Liver (tissue), 9 donors: ENCODE measurements around the gene CELA1. TPM values are rescaled to one million over a fixed set of nuclear protein-coding genes. Genes with fewer than 3 reads are reported as not detected.

Experiments used
- DNase-seq: peaks from one replicate; pipeline ENCODE4 v3.0.0-alpha.2; 2017; ENCODE audit warnings: low spot score
- H3K27ac ChIP-seq, 2 donors: one replicate each; pipeline ENCODE4 v1.7.0; 2013; ENCODE audit warnings: inconsistent platforms in 2 of 2, low read length in 2 of 2, control low read depth in 1 of 2, low read depth in 1 of 2, mild to moderate bottlenecking in 1 of 2
- H3K27me3 ChIP-seq, 4 donors: one replicate each; pipeline versions ENCODE4 v1.6.1 to v1.7.0; 2013; ENCODE audit warnings: low read length in 3 of 4, inconsistent platforms in 1 of 4, mild to moderate bottlenecking in 1 of 4, moderate library complexity in 1 of 4; ENCODE audit not compliant: control insufficient read depth in 4 of 4, insufficient read depth in 4 of 4
- H3K36me3 ChIP-seq, 4 donors: one replicate each; pipeline versions ENCODE4 v1.6.1 to v1.7.0; 2013; ENCODE audit warnings: low read length in 3 of 4, mild to moderate bottlenecking in 3 of 4, low read depth in 1 of 4, moderate library complexity in 1 of 4; ENCODE audit not compliant: control insufficient read depth in 4 of 4, insufficient read depth in 3 of 4
- H3K4me1 ChIP-seq, 4 donors: one replicate each; pipeline versions ENCODE4 v1.6.1 to v1.7.0; 2013; ENCODE audit warnings: low read length in 3 of 4, mild to moderate bottlenecking in 3 of 4, moderate library complexity in 1 of 4; ENCODE audit not compliant: control insufficient read depth in 4 of 4, insufficient read depth in 4 of 4
- H3K4me3 ChIP-seq, 3 donors: one replicate each; pipeline versions ENCODE4 v1.6.1 to v1.7.0; 2013; ENCODE audit warnings: low read length in 3 of 3, control low read depth in 1 of 3, low read depth in 1 of 3, mild to moderate bottlenecking in 1 of 3
- H3K9ac ChIP-seq, 2 donors: one replicate each; pipeline ENCODE4 v1.7.0; 2013; ENCODE audit warnings: low read length in 2 of 2, mild to moderate bottlenecking in 2 of 2, moderate library complexity in 2 of 2, control low read depth in 1 of 2, low read depth in 1 of 2
- H3K9me3 ChIP-seq, 4 donors: one replicate each; pipeline versions ENCODE4 v1.6.1 to v1.7.0; 2013; ENCODE audit warnings: low read length in 3 of 4; ENCODE audit not compliant: control insufficient read depth in 4 of 4
- ATF3 ChIP-seq: IDR thresholded peaks from 2 replicates; pipeline ENCODE4 v1.6.1; 2016; ENCODE audit warnings: antibody characterized with exemption
- EGR1 ChIP-seq, 2 donors: IDR thresholded peaks; 2 replicates each; pipeline ENCODE4 v1.6.1; 2016 to 2018; ENCODE audit warnings: antibody characterized with exemption in 2 of 2, low read depth in 2 of 2
- FOXA1 ChIP-seq: IDR thresholded peaks from 2 replicates; pipeline ENCODE4 v1.6.1; 2016; ENCODE audit warnings: antibody characterized with exemption
- FOXA2 ChIP-seq: IDR thresholded peaks from 2 replicates; pipeline ENCODE4 v1.6.1; 2016; ENCODE audit warnings: antibody characterized with exemption
- GABPA ChIP-seq, 2 donors: IDR thresholded peaks in 1 of 2; conservative IDR thresholded peaks in 1 of 2; 2 replicates each; pipeline ENCODE4 v1.6.1; 2016; ENCODE audit warnings: antibody characterized with exemption in 2 of 2, mild to moderate bottlenecking in 1 of 2, moderate library complexity in 1 of 2
- HNF4A ChIP-seq, 2 donors: conservative IDR thresholded peaks; 2 replicates each; pipeline ENCODE4 v1.6.1; 2016; ENCODE audit warnings: antibody characterized with exemption in 2 of 2, mild to moderate bottlenecking in 2 of 2
- HNF4G ChIP-seq: IDR thresholded peaks from 2 replicates; pipeline ENCODE4 v1.6.1; 2016; ENCODE audit warnings: antibody characterized with exemption
- JUND ChIP-seq, 2 donors: IDR thresholded peaks; 2 replicates each; pipeline ENCODE4 v1.6.1; 2016; ENCODE audit warnings: antibody characterized with exemption in 2 of 2
- MAX ChIP-seq: IDR thresholded peaks from 2 replicates; pipeline ENCODE4 v1.6.1; 2016; ENCODE audit warnings: antibody characterized with exemption
- NR2F2 ChIP-seq: IDR thresholded peaks from 2 replicates; pipeline ENCODE4 v1.6.1; 2016; ENCODE audit warnings: antibody characterized with exemption
- RAD21 ChIP-seq, 2 donors: IDR thresholded peaks; 2 replicates each; pipeline ENCODE4 v1.6.1; 2016; ENCODE audit warnings: antibody characterized with exemption in 2 of 2, mild to moderate bottlenecking in 2 of 2
- REST ChIP-seq: IDR thresholded peaks from 2 replicates; pipeline ENCODE4 v1.6.1; 2016; ENCODE audit warnings: antibody characterized with exemption, mild to moderate bottlenecking
- RXRA ChIP-seq, 2 donors: IDR thresholded peaks; 2 replicates each; pipeline ENCODE4 v1.6.1; 2017 to 2018; ENCODE audit warnings: antibody characterized with exemption in 2 of 2, mild to moderate bottlenecking in 1 of 2
- SP1 ChIP-seq: IDR thresholded peaks from 2 replicates; pipeline ENCODE4 v1.6.1; 2018; ENCODE audit warnings: antibody characterized with exemption, mild to moderate bottlenecking
- TAF1 ChIP-seq: conservative IDR thresholded peaks from 2 replicates; pipeline ENCODE4 v1.6.1; 2016; ENCODE audit warnings: antibody characterized with exemption, mild to moderate bottlenecking
- YY1 ChIP-seq: IDR thresholded peaks from 2 replicates; pipeline ENCODE4 v1.6.1; 2016; ENCODE audit warnings: antibody characterized with exemption, mild to moderate bottlenecking
- WGBS: extraction: QIAGEN DNeasy Blood & Tissue Kit; methylation state at CpG from one replicate; pipeline ENCODE4 v1.1.7; 2013; 5-methylcytosine and 5-hydroxymethylcytosine counted together
- polyA plus RNA-seq, 2 donors: library from polyadenylated mRNA; stranded (reverse) in 1 of 2; unstranded in 1 of 2; fragments of 200-250 nt in 1 of 2; fragments of >200 nt in 1 of 2; fragmentation: Nextera tagmentation in 1 of 2; extraction: Ambion mirVana in 1 of 2; gene quantifications; one replicate each; pipeline versions ENCODE4 v1.2.1 to v1.2.3, GENCODE V29; 2013 to 2015
- total RNA-seq, 2 donors: library from RNA; depleted of rRNA; stranded (reverse); fragments of >200 nt; gene quantifications; one replicate each; pipeline ENCODE4 v1.2.3, GENCODE V29; 2014
- TF ChIP-seq, protein P1 (sequence below): fragments of 150-350 bp; IDR thresholded peaks from 2 replicates; pipeline ENCODE4 v1.5.1; 2017; ENCODE audit warnings: improper control_type of control experiment, low read depth, low read length; ENCODE audit not compliant: missing input control
- donor health status: healthy.
- donor health status: healthy.
- donor health status: healthy.
- donor health status: healthy.
- donor health status: healthy.

CELA1 gene
- total and polyA plus RNA-seq, 4 donors, result not detected

GRCh38 chr12:51324953-51325352 lies 21.5 kb downstream of the CELA1 start (continued):
- TF ChIP-seq FOXA1, result no peak
- no peak for TF ChIP-seq NR2F2
- TF ChIP-seq RXRA (IDR thresholded peaks at IDR 0.05), result no peak

GRCh38 chr12:51323966-51324895 lies 22.2 kb downstream of the CELA1 start, which contains the start of gene BIN2:
Gene BIN2 (minus strand): TSS chr12:51324174. CDS start chr12:51324102, 72 bp downstream.
- Histone ChIP-seq H3K27me3 (no peaks in the 10 kb centered on the region), H3K4me3 (peak within 1 kb of the TSS in 2 of 3 donors; percentile 14 to 45), H3K9me3 (no peaks in the 10 kb centered on the region), H3K36me3 (no peaks in the 10 kb centered on the region), H3K4me1 (peaks cover 0 to 5% (median 2%) of the 10 kb centered on the region in 4 donors), H3K27ac (peak within 1 kb of the TSS; percentile 72 to 80), H3K9ac (peak within 1 kb of the TSS in 1 of 2 donors; percentile 56)
- TF ChIP-seq ATF3, result no peak
- no peak for TF ChIP-seq YY1
- no peak for TF ChIP-seq FOXA2
- TF ChIP-seq MAX, result no peak
- no peak for TF ChIP-seq RAD21 (IDR thresholded peaks at IDR 0.05)
- no peak for TF ChIP-seq JUND (IDR thresholded peaks at IDR 0.05)
- no peak for TF ChIP-seq RXRA (IDR thresholded peaks at IDR 0.05)
- no peak for TF ChIP-seq SP1
- no peak for TF ChIP-seq HNF4A (conservative IDR thresholded peaks at IDR 0.05)
- TF ChIP-seq, protein P1, sequence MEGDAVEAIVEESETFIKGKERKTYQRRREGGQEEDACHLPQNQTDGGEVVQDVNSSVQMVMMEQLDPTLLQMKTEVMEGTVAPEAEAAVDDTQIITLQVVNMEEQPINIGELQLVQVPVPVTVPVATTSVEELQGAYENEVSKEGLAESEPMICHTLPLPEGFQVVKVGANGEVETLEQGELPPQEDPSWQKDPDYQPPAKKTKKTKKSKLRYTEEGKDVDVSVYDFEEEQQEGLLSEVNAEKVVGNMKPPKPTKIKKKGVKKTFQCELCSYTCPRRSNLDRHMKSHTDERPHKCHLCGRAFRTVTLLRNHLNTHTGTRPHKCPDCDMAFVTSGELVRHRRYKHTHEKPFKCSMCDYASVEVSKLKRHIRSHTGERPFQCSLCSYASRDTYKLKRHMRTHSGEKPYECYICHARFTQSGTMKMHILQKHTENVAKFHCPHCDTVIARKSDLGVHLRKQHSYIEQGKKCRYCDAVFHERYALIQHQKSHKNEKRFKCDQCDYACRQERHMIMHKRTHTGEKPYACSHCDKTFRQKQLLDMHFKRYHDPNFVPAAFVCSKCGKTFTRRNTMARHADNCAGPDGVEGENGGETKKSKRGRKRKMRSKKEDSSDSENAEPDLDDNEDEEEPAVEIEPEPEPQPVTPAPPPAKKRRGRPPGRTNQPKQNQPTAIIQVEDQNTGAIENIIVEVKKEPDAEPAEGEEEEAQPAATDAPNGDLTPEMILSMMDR, result no peak
- no peak for TF ChIP-seq TAF1
- no peak for TF ChIP-seq FOXA1
- no peak for TF ChIP-seq REST
- TF ChIP-seq EGR1 (IDR thresholded peaks at IDR 0.05; ENCODE audit: low read depth in 2 of 2), result no peak
- TF ChIP-seq GABPA (IDR thresholded peaks at IDR 0.05 in 1 of 2, conservative IDR thresholded peaks at IDR 0.05 in 1 of 2), result no peak
- no peak for TF ChIP-seq NR2F2
- TF ChIP-seq HNF4G, result no peak
- peak; percentile 49 for DNase-seq
- WGBS, result 87% methylated on average over 60 of the region's 60 CpGs
